NCI-H774 (cell line): ENCODE data around the gene KLHL1.
"Not testable (repeated sequence)": the region's sequence is repeated elsewhere in the genome, so short reads cannot be mapped to it uniquely, and the experiment has no call there.

Experiments
- DNase-seq: peaks from one replicate; lab custom pipeline; 2025; lab: John Stamatoyannopoulos, UW

The KLHL1 gene, protein sequence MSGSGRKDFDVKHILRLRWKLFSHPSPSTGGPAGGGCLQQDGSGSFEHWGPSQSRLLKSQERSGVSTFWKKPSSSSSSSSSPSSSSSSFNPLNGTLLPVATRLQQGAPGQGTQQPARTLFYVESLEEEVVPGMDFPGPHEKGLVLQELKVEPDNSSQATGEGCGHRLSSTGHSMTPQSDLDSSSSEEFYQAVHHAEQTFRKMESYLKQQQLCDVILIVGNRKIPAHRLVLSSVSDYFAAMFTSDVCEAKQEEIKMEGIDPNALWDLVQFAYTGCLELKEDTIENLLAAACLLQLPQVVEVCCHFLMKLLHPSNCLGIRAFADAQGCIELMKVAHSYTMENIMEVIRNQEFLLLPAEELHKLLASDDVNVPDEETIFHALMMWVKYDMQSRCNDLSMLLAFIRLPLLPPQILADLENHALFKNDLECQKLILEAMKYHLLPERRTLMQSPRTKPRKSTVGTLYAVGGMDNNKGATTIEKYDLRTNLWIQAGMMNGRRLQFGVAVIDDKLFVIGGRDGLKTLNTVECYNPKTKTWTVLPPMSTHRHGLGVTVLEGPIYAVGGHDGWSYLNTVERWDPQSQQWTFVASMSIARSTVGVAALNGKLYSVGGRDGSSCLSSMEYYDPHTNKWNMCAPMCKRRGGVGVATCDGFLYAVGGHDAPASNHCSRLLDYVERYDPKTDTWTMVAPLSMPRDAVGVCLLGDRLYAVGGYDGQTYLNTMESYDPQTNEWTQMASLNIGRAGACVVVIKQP

DNA sequence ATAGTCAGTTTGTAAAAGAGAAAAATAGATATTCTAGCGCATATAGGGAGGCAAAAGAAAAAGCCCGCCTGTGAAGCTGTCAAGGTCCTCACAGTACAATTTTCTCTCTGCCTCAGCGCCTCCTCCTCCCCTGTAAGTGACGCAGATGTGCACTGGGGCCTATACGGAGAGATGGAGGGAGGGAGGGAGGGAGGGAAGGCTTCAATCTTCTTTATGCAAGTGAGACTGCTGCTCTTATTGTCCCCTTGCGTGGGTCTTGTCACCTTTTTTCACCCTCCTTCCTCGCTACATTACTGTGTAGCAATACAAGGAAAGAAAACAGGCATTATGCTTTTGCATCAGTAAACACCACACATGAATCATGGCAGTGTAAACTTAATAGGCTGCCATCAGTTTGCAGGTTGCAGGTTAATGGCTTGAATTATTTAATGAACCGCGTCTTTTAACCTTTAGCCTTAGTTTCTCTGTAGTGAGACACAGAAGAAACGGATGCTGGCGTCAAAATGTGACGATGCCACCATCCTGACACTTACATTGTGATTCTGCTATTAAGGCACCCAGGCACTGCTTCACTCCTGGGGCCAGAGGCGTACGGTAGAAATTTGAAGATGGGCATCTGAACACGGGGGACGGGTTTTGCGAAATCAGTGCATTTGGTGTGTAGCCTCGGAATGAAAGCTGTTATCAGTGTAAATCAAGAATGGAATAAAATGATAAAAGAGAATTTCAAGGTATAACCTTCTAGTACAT is at the start of gene KLHL1:
KLHL1 (minus strand) TSS at position 97 of the 750 bp plus-strand sequence. CDS start 753 bp downstream, outside the sequence.
- no peak for DNase-seq

DNA sequence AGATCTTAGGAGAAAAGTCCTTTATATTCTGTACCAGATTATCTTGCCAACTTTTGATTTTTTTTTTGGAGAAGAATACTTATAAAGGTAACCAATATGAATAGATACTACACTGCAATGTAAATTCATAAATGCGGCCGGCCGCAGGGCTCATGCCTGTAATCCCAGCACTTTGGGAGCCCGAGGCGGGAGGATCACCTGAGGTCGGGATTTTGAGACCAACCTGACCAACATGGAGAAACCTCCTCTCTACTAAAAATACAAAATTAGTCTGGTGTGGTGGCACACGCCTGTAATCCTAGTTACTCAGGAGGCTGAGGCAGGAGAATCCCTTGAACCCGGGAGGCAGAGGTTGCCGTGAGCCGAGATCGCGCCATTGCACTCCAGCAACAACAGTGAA is 34.4 kb upstream of the KLHL1 start:
- DNase-seq, result not testable (repeated sequence)

DNA sequence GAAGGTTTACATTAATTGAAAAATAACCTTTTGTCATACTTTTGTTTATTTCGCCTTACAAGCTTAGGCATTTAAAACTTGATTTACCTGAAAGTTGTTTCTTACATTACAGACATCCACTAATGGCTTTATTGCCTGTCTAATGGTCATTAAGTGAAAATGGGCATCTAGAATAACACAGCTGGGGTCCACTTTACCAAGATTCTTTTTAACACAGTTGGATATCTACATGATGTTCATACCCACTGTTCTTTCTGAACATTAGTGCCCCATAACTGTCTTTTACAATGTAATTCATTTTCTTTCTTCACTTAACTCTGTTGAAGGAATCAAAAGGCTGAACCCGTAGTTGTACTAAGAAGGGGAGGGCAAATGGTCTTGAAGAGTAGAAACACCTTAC is 19.8 kb upstream of the KLHL1 start:
- no peak for DNase-seq

DNA sequence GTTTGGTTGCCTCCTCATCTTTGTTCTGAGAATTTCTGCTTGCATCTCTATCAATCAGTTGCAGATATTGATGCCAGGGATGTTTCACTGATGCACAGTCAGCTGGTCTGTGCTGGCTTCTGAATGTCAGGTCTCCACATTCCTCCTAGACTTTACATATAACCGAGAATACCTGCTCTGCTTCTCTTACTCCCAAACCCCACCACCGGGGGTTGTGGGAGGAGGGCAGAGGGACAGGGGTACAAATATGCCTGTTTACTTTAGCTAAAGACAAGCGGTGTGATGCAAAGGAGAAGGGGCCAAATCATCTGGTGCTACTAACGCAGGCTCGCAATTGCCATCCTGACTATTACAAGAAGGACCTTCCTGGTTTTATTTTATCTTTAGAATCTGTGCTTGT is 17.4 kb upstream of the KLHL1 start:
- DNase-seq, result no peak

DNA sequence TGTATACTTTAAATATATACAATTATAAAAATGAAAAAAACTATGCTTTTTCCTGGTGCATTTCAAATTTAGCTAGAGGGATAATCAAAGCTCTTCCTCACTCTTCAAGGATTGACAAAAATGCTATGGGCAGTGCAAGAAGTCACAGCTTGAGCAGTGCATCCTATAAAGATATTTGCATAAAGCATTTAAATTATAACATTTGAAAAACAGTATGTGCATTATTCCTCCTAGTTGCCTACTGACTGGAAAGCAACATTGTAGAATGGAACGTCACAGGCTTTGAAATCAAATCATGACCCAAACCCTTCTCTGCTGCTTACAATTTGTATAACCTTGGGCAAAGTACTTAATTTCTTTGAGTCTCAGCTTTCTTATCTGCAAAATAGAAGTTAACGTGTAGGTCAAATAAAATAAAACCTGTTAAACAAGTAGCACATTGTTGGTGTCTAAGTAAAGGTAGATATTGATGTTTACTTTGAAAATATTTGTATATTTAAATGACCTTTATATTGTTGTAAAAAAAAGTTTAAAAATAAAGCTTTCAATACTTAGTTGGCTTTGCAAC is 9.2 kb upstream of the KLHL1 start:
- no peak for DNase-seq

DNA sequence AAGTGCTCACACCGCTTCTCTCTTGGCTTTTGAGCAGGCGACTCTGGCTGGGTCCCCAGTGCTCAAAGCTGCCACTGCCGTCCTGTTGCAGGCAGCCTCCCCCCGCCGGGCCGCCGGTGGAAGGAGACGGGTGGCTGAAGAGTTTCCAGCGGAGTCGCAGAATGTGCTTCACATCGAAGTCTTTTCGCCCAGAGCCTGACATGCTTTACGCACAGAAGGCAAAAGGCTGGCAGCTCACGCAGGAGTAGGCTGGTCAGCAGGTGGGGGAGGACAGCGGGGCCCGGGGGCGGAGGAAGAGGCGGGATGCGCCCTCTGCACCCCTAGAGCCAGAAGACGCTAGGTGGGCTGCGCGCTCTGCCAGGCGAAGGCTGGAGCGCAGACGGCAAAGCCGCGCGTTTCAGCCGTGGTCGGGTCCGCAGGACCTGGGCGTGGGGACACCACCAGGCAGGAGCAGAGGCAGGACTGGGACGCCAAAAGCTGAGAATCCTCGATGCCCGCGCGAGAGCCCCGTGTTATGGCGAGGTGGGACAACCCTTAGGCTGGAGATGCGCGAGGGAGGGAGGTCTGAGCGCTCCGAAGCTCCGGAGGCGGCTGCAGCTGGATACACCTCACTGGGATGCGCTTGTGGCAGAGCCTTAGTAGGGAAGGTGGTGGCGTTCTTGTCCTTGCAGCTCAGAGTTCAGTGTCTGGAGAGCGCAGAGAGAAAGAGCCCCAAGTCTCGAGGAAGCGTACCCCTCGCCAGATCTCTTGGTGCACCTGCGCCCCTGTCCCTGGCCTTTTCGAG is 562 bp downstream of the KLHL1 start, which contains the start of gene ATXN8OS:
ATXN8OS (plus strand) TSS at position 329 of the 784 bp plus-strand sequence.
- DNase-seq, result no peak

DNA sequence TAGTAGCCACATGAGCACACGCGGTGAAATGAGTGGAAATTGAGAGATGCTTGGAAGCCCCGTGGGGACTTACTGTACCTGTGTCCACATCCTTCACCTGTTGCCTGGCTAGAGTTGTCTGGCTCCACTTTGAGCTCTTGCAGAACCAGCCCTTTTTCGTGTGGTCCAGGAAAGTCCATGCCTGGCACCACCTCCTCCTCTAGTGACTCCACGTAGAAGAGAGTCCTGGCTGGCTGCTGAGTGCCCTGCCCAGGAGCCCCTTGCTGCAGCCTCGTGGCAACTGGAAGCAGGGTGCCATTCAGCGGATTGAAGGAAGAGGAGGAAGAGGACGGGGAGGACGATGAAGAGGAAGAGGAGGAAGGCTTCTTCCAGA is 1.1 kb downstream of the KLHL1 start:
- no peak for DNase-seq

DNA sequence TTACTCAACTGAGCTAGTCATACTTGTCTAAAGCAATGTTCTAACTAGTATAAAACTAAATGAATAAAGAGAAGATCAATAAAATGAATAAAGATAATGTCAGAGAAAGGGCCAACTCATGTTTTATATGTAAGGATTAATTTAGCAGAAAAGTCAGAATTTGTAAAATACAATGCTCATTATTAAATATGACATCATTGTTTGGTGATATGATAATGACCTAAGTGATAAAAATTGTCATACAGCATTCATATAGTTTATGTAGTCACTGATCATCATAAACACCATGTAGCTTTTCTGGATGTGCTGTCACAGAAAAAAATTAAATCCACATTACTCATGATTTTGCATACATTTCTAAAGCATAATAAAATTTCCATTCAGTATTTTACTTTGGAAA is 3.8 kb downstream of the KLHL1 start:
- no peak for DNase-seq

DNA sequence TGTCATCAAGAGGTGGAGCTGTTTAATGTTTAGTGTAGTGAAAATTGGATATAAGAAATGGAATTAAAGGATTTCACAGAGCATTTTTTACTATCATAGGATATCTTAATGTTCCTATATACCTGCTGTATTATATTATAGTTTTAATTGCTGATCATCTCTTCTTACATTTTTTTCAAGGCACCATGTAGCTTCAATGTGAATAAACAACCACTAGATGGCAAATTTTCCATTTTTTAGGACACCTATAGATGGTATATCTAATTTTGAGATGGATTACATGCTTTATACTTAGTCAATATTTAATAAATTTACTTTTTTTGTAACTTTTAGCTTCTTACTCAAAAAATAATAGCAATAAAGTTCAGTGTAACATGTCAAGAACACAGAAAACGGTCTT is 9.6 kb downstream of the KLHL1 start:
- DNase-seq, result no peak

DNA sequence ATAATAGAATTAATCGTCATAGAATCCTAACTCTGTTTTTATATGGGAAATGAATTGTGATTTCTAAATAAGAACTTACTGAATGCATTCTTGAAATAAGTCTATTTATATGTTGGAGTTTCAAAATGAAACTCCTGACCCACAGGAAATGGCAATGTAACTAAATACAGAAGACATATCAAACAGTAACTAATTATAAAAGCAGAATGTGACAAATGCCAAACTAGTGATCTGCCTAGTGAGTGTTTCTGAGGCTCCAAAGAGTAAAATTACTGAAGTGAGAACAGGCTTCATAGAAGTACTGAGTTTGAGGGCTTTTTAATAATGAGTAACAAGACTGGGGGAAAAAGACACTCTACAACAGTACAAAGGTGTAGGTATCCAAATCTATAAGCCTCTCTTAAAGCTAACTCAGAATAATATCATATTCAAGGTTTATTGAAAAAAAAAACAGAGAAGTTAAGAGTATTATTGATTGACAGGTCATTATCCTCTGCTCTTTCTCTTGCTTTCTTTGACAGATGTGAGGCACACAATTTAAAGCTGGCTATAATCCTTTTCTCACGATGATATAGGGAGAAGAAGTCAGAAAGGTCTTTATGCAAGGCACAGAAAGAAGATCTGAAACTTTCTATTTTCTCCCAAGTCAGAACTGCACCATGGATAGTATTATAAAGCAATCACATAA is 18.1 kb downstream of the KLHL1 start:
- no peak for DNase-seq

DNA sequence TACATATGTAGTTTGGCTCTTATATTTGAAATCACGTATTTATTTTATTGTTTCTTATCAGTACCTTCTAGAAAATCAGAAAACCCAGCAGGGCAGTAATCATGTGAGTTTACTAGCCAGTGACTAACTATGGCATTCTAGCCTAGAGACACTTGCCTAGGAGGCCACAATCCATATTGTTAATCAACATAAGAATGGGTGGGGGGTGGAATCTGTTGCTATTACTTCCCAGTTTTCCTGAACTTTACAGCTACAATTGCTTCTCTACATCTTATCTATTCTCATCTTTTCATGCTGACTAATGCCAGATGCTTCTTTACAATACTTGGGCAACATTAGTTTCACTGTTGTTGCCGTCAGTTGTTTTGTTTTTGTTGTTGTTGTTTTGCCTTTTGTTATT is 19.3 kb downstream of the KLHL1 start:
- DNase-seq, result no peak

DNA sequence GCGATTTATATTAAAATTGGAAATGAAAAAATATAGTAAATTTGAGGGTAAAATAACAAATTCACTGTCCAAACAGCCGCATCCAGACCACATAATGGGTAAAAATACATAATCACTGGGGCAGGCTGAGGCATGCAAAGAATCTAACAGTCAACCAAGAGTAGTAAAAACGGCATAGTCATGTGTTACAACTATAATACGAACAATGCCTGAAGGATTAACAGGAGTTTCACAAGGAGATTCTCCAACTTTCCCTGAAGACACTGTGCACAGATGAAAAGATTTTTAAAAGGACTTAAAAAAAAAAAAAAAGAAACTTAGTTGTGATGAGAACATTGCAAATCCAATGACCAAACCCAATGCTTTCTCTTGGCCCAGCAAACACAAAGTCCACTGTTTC is 21.0 kb downstream of the KLHL1 start:
- no peak for DNase-seq

DNA sequence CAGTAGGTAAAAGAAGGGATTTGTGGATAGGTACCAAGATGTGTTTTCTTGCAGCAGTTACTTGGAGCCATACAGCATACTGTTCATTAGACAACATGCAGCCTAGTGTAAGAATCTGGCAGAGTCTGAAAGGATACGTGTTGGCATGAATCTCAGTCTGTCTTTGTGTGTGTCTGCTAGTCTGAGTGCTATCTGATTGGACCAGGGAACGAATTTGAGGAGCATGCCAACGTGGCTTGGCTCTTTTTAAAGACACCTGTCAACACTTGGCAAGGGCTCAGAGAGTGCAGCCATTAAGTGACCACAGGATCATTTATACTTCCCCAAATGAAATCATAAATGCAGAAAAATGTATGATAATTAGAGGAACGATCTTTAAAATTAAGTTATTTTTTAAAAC is 28.2 kb downstream of the KLHL1 start:
- DNase-seq, result no peak

DNA sequence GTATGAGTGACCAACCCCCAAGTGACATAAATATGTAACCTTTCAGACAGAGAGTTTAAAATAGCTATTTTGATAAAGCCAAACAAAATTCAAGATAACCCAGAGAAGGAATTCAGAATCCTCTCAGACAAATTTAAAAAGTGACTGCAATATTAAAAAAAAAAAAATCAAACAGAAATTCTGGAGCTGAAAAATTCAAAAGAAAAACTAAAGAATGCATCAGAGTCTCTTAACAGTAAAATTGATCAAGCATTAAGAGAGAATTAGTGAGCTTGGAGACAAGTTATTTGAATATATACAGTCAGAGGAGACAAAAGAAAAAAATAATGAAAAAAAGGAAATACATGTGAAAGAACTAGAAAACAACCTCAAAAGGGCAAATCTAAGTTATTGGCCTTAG is 53.7 kb downstream of the KLHL1 start:
- DNase-seq, result no peak

DNA sequence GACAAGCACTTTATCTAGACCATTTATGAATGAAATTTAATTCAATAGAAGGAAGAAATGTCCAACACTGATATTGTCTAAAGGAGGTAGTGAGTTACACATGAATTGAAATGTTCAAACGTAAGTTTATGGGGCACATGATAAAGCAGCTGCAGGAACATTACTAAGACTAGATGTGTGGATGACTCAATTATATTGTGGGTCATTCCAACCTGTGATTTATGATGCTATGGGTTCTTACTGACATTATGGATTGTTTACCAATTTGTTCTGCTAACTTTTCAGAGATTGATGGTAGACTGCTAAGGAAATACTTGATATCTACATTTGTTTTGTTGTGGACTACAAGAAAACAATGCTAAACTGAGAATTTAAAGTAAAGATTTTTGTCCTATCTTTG is 56.7 kb downstream of the KLHL1 start:
- DNase-seq, result no peak

DNA sequence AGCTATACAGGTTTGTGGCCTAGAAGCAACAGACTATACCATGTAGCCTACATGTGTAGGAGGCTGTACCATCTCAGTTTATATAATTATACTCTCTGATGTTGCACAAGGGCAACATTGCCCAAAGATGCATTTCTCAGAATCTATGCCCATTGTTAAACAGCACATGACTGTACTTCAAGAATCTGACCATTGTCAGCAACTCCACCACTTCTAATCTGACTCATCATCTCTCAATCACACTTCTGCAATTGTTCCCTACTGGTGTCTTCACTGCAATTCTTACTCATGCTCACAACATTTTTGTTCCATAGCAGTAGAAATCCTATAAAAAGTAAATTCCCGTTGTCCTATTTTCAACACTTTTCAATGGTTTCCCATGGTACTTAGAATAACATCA is 64.6 kb downstream of the KLHL1 start:
- DNase-seq, result no peak

DNA sequence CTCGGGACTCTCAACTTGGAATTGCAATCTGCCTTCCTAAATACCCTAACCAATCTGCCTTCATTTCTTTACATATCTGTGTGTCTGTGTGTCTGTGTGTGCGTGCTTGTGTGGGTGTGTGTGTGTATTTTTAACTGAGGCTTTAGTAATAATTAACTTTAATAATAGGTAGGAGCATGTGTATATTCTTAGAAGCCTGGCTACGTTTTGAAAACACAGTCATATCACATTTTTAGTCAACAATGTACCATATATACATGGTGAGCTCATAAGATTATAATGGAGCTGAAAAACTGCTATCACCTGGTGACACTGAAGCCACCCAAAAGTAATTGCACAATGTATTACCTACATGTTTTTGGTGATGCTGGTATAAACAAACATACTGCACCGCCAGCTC is 66.1 kb downstream of the KLHL1 start:
- no peak for DNase-seq

DNA sequence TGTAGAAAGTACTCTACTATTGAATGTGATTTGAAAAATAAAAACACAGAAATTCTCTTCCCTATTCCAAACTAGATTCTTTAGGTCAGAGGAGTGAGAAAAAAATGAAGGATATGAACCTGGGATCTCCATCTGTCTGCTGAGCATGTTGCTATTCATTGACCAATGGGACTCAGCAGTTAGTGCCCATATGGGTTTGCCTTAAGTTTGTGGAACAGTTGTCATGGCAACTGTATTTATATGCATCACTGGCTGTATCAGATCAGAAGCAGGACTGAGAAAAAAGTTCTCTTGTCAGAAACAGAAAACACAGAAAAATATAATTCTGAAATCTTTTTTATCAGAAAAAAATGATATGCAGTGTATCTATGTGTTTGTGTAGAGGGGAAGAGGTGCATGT is 74.0 kb downstream of the KLHL1 start:
- DNase-seq, result no peak

DNA sequence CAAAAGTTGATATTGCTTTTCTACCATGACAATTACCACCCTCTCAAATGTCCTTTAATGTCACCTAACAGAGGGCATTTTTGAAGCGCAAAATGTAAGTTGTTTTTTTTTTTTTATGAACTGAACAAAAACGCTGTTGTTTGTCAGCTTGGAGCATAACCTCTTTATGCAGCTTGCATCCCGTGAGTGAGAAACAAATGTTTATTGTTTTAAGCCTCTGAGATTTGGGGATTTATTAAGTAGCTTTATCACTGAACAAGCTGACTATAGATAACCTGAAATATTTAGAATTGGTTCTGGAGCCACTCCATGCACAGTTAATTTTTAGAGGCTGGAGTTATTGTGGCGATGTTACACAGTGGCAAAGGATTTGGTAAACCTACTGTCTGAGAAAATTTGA is 80.7 kb downstream of the KLHL1 start:
- no peak for DNase-seq

DNA sequence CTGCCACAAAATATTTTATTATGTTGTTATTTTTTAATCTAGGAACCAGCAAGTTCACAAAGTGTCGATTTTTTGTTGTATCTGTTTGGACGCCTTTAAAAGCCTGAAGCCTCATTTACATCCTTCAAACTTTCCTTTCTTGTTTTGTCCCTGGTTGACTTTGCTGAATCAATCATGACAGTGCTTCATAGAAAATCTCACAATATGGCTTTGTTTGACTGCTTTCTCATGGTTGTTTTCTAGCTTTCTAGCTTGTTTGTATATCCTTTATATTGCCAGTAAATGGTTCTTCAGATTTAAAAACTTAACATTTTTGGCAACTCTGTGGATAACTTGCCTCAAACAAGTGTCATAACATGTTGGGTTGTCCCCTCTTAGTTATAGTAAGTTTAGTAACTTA is 84.7 kb downstream of the KLHL1 start:
- no peak for DNase-seq

DNA sequence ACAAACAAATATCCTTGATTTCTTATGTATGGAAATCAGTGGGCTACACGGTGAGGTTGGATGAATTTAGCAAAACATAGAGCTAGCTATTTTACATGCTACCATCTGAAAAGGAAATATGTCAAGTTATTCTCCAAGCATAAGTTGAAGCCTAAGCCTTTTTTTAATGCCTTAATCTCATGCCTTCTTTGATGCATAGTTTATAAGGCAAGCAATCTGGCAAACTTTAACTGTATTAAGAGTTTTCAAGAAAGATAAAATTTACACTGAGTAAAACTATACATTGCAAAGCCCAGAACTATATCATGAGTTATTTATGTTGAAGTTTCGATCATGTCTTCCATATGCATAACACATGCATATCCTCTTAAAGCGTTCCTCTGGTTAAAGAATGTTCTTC is 85.6 kb downstream of the KLHL1 start:
- no peak for DNase-seq
